SK-N-SH (cell line): ENCODE data around the gene OR5AK2. TPM values are rescaled to one million over a fixed set of nuclear protein-coding genes. Genes with fewer than 3 reads are reported as not detected.
"Not testable (repeated sequence)": the region's sequence is repeated elsewhere in the genome, so short reads cannot be mapped to it uniquely, and the experiment has no call there.

Experiments used
- CTCF ChIA-PET: fragments of 300-600, 350-600 bp; formaldehyde crosslinking; extraction: SDS; loops from one replicate; lab custom pipeline; 2021; lab: Yijun Ruan, JAX
- POLR2A ChIA-PET: fragments of 350-600 bp; sonication (Branson Sonifier 250); formaldehyde crosslinking; extraction: SDS; loops from one replicate; lab custom pipeline; 2020; ENCODE audit warnings: antibody characterized with exemption, inconsistent platforms; lab: Yijun Ruan, JAX
- DNase-seq: peaks from one replicate; pipeline ENCODE4 v3.0.0; 2012
- H2AFZ ChIP-seq: fragments of 200-600 bp; sonication (generic); 2 replicates; pipeline ENCODE4 v1.8.1; 2016; ENCODE audit warnings: antibody characterized with exemption, mild to moderate bottlenecking, low read depth
- H3F3A ChIP-seq: fragments of 200-600 bp; sonication (generic); replicated peaks from 2 replicates; pipeline ENCODE3; 2016; ENCODE audit warnings: antibody characterized with exemption, mild to moderate bottlenecking; ENCODE audit not compliant: insufficient read depth
- H3K27ac ChIP-seq, 2 experiments: fragments of 200-500 bp in 1 of 2; fragments of 200-600 bp in 1 of 2; sonication (Bioruptor generic) in 1 of 2; sonication (generic), shearing (Covaris generic) in 1 of 2; 2 replicates each; pipeline versions ENCODE4 v1.5.1 to v1.6.1; 2014 to 2016; ENCODE audit warnings: low read depth in 2 of 2, inconsistent platforms in 1 of 2, low read length in 1 of 2, mild to moderate bottlenecking in 1 of 2, mixed read lengths in 1 of 2
- H3K27me3 ChIP-seq: fragments of 200-600 bp; sonication (generic), shearing (Covaris generic); 2 replicates; pipeline ENCODE4 v1.6.1; 2016; ENCODE audit warnings: mixed run types; ENCODE audit not compliant: insufficient read depth
- H3K36me3 ChIP-seq, 2 experiments: fragments of 200-500 bp in 1 of 2; fragments of 200-600 bp in 1 of 2; sonication (Bioruptor generic) in 1 of 2; sonication (generic) in 1 of 2; replicated peaks in 1 of 2; 2 replicates each; pipeline versions ENCODE3 to v1.5.1; 2014 to 2016; ENCODE audit warnings: low read length in 1 of 2, mild to moderate bottlenecking in 1 of 2; ENCODE audit not compliant: insufficient read depth in 2 of 2, control insufficient read depth in 1 of 2
- H3K4me1 ChIP-seq, 2 experiments: fragments of 200-500 bp in 1 of 2; fragments of 200-600 bp in 1 of 2; sonication (Bioruptor generic) in 1 of 2; sonication (generic), shearing (Covaris generic) in 1 of 2; 2 replicates each; pipeline versions ENCODE4 v1.5.1 to v1.6.1; 2014 to 2016; ENCODE audit warnings: low read depth in 1 of 2, low read length in 1 of 2, mixed run types in 1 of 2; ENCODE audit not compliant: insufficient read depth in 2 of 2, control insufficient read depth in 1 of 2
- H3K4me2 ChIP-seq: fragments of 200-600 bp; sonication (generic), shearing (Covaris generic); 2 replicates; pipeline ENCODE4 v1.6.1; 2017; ENCODE audit warnings: mixed run types
- H3K4me3 ChIP-seq, 2 experiments: fragments of 200-500 bp in 1 of 2; fragments of 200-600 bp in 1 of 2; sonication (Bioruptor generic) in 1 of 2; sonication (generic), shearing (Covaris generic) in 1 of 2; 2 replicates each; pipeline versions ENCODE4 v1.5.1 to v1.8.1; 2014 to 2016; ENCODE audit warnings: low read depth in 2 of 2, inconsistent platforms in 1 of 2, low read length in 1 of 2, mild to moderate bottlenecking in 1 of 2, mixed read lengths in 1 of 2, moderate library complexity in 1 of 2
- H3K79me2 ChIP-seq: fragments of 200-600 bp; sonication (generic); 2 replicates; pipeline ENCODE4 v1.8.1; 2017; ENCODE audit warnings: mild to moderate bottlenecking; ENCODE audit not compliant: insufficient read depth
- H3K9ac ChIP-seq: fragments of 200-600 bp; sonication (generic); 2 replicates; pipeline ENCODE4 v1.6.1; 2017; ENCODE audit warnings: mixed run types
- H3K9me2 ChIP-seq: fragments of 200-600 bp; sonication (generic); 2 replicates; pipeline ENCODE4 v1.6.1; 2017; ENCODE audit warnings: mixed run types
- H3K9me3 ChIP-seq: fragments of 200-600 bp; sonication (generic); 2 replicates; pipeline ENCODE4 v1.6.1; 2017; ENCODE audit warnings: mixed run types, mild to moderate bottlenecking, moderate library complexity
- H4K20me1 ChIP-seq: fragments of 200-600 bp; sonication (generic); 2 replicates; pipeline ENCODE4 v1.6.1; 2017; ENCODE audit warnings: mild to moderate bottlenecking, mixed run types; ENCODE audit not compliant: insufficient read depth
- EP300 ChIP-seq, 2 experiments: IDR thresholded peaks; 2 replicates each; pipeline versions ENCODE4 v1.4.0 to v1.6.1; 2012; ENCODE audit warnings: borderline replicate concordance in 1 of 2, low read depth in 1 of 2, low read length in 1 of 2
- FOSL2 ChIP-seq: IDR thresholded peaks from 2 replicates; pipeline ENCODE4 v1.4.0; 2012; ENCODE audit warnings: low read depth, mild to moderate bottlenecking, moderate library complexity, borderline replicate concordance
- GABPA ChIP-seq: IDR thresholded peaks from 2 replicates; pipeline ENCODE4 v1.4.0; 2012; ENCODE audit warnings: low read depth, mild to moderate bottlenecking
- JUND ChIP-seq: IDR thresholded peaks from 2 replicates; pipeline ENCODE4 v1.4.0; 2012
- RAD21 ChIP-seq: IDR thresholded peaks from 2 replicates; pipeline ENCODE4 v1.6.1; 2012; ENCODE audit warnings: mild to moderate bottlenecking, low read length
- RFX5 ChIP-seq: IDR thresholded peaks from 2 replicates; pipeline ENCODE4 v1.6.1; 2012; ENCODE audit warnings: mild to moderate bottlenecking, improper control_type of control experiment, low read length
- SMC3 ChIP-seq: IDR thresholded peaks from 2 replicates; pipeline ENCODE4 v1.6.1; 2012; ENCODE audit warnings: low read depth, low read length, improper control_type of control experiment
- WGBS: methylation state at CpG from one replicate; pipeline ENCODE4 v1.1.6; 2017; ENCODE audit warnings: low lambda C conversion rate; 5-methylcytosine and 5-hydroxymethylcytosine counted together
- polyA plus RNA-seq, 3 experiments: library from polyadenylated mRNA; depleted of rRNA; stranded (reverse); fragments of >200 nt; gene quantifications; 2 replicates each; pipeline ENCODE4 v1.2.3, GENCODE V29; 2012
- TF ChIP-seq, protein P1 (sequence below): IDR thresholded peaks from 2 replicates; pipeline ENCODE4 v1.4.0; 2012; ENCODE audit warnings: low read depth, borderline replicate concordance
- TF ChIP-seq, protein P2 (sequence below): fragments of 200-600 bp; sonication (generic); IDR thresholded peaks from 2 replicates; pipeline ENCODE4 v1.6.1; 2017; ENCODE audit warnings: antibody characterized with exemption, mild to moderate bottlenecking, moderate library complexity
- TF ChIP-seq, protein P3 (sequence below): IDR thresholded peaks from 2 replicates; pipeline ENCODE4 v1.6.1; 2012; ENCODE audit warnings: mild to moderate bottlenecking, low read depth, low read length, moderate library complexity

OR5AK2 gene
- polyA plus RNA-seq, 1 of the 3 experiments (the other 2 are of a cell fraction) = not detected

DNA sequence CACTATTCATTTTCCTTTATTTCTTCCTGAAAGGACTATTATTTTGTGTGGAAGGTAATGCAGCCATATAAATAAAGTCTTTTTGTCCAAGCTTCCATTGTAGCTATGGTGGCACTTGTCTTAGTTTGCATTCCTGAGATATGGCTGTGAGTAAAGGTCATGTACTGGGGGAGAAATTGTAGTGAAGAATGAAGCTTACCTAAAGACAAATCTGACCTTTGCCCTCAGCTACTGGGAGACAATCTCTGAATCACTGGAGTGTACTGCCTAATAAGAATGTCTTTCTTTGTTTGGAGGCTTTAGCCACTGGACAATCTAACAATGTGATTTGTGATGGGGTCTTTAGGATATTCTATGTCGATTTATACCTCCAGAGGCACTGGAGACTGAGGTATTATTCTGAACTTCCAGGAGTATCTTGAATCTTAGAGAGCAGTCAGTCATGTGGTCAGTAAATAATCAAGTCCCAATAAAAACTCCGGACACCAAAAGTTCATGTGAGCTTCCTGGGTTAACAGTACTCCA is 39.7 kb upstream of the OR5AK2 start:
- TF ChIP-seq JUND = no peak
- no peak for TF ChIP-seq RAD21
- TF ChIP-seq FOSL2 = no peak
- no peak for TF ChIP-seq SMC3
- TF ChIP-seq, protein P1, sequence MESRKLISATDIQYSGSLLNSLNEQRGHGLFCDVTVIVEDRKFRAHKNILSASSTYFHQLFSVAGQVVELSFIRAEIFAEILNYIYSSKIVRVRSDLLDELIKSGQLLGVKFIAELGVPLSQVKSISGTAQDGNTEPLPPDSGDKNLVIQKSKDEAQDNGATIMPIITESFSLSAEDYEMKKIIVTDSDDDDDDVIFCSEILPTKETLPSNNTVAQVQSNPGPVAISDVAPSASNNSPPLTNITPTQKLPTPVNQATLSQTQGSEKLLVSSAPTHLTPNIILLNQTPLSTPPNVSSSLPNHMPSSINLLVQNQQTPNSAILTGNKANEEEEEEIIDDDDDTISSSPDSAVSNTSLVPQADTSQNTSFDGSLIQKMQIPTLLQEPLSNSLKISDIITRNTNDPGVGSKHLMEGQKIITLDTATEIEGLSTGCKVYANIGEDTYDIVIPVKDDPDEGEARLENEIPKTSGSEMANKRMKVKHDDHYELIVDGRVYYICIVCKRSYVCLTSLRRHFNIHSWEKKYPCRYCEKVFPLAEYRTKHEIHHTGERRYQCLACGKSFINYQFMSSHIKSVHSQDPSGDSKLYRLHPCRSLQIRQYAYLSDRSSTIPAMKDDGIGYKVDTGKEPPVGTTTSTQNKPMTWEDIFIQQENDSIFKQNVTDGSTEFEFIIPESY = no peak
- TF ChIP-seq GABPA = no peak
- no peak for TF ChIP-seq RFX5
- no peak for TF ChIP-seq EP300 (IDR thresholded peaks at IDR 0.05; ENCODE audit: borderline replicate concordance in 1 of 2, low read depth in 1 of 2, low read length in 1 of 2)
- 51% methylated on average over 2 of the region's 2 CpGs for WGBS

DNA sequence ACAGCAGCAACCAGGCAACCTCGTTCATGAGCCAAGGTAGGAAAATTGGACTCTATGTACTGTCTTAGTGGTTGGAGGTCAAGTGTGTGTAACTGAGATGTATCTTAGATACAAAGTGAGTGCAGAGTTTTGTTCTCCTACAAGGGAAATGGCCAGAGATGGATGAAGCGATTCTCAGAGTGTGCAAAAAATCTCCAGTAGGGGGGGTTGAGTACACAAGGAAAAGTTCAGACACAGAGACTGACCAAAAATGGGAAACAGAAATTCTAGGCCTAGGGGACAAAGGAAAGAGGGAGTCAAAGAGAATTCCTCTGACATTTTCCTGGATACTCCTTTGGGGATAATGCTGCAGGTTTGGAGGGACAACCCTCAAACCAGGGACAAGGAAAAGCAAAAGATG is 38.2 kb upstream of the OR5AK2 start:
- Histone ChIP-seq H3K4me2 (no peak overlapping the region), H3K27me3 (no peaks in the 10 kb centered on the region), H3K36me3 (no peaks in the 10 kb centered on the region), H4K20me1 (no peaks in the 10 kb centered on the region), H3K9ac (no peak overlapping the region), H3K4me1 (no peaks in the 10 kb centered on the region), H3K4me3 (no peak overlapping the region), H3K9me2 (no peaks in the 10 kb centered on the region), H2AFZ (no peak overlapping the region), H3K27ac (no peak overlapping the region), H3F3A (no peaks in the 10 kb centered on the region), H3K79me2 (no peaks in the 10 kb centered on the region), H3K9me3 (no peaks in the 10 kb centered on the region)
- TF ChIP-seq, protein P2, sequence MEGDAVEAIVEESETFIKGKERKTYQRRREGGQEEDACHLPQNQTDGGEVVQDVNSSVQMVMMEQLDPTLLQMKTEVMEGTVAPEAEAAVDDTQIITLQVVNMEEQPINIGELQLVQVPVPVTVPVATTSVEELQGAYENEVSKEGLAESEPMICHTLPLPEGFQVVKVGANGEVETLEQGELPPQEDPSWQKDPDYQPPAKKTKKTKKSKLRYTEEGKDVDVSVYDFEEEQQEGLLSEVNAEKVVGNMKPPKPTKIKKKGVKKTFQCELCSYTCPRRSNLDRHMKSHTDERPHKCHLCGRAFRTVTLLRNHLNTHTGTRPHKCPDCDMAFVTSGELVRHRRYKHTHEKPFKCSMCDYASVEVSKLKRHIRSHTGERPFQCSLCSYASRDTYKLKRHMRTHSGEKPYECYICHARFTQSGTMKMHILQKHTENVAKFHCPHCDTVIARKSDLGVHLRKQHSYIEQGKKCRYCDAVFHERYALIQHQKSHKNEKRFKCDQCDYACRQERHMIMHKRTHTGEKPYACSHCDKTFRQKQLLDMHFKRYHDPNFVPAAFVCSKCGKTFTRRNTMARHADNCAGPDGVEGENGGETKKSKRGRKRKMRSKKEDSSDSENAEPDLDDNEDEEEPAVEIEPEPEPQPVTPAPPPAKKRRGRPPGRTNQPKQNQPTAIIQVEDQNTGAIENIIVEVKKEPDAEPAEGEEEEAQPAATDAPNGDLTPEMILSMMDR = peak; percentile 44
- peak; percentile 51 for TF ChIP-seq RAD21
- TF ChIP-seq, protein P3, sequence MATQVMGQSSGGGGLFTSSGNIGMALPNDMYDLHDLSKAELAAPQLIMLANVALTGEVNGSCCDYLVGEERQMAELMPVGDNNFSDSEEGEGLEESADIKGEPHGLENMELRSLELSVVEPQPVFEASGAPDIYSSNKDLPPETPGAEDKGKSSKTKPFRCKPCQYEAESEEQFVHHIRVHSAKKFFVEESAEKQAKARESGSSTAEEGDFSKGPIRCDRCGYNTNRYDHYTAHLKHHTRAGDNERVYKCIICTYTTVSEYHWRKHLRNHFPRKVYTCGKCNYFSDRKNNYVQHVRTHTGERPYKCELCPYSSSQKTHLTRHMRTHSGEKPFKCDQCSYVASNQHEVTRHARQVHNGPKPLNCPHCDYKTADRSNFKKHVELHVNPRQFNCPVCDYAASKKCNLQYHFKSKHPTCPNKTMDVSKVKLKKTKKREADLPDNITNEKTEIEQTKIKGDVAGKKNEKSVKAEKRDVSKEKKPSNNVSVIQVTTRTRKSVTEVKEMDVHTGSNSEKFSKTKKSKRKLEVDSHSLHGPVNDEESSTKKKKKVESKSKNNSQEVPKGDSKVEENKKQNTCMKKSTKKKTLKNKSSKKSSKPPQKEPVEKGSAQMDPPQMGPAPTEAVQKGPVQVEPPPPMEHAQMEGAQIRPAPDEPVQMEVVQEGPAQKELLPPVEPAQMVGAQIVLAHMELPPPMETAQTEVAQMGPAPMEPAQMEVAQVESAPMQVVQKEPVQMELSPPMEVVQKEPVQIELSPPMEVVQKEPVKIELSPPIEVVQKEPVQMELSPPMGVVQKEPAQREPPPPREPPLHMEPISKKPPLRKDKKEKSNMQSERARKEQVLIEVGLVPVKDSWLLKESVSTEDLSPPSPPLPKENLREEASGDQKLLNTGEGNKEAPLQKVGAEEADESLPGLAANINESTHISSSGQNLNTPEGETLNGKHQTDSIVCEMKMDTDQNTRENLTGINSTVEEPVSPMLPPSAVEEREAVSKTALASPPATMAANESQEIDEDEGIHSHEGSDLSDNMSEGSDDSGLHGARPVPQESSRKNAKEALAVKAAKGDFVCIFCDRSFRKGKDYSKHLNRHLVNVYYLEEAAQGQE = no peak
- POLR2A ChIA-PET = no interaction called here
- 48% methylated on average over 2 of the region's 2 CpGs for WGBS
- CTCF ChIA-PET = interaction anchor here (1.4 to 1.8 kb wide), 2 partner anchors 110 to 298 kb away, joined by 4 to 6 read pairs; no protein-coding TSS in a partner anchor
- no peak for DNase-seq

More for the DNA sequence above, 39.7 kb upstream of the OR5AK2 start:
- ChIA-PET POLR2A (no interaction called here), CTCF (interaction anchor here (1.4 kb wide), 1 partner anchor 301 kb away, joined by 8 read pairs; no protein-coding TSS in a partner anchor)
- Histone ChIP-seq H3K36me3 (no peaks in the 10 kb centered on the region), H3K9me3 (no peaks in the 10 kb centered on the region), H3K4me3 (no peak overlapping the region), H3K79me2 (no peaks in the 10 kb centered on the region), H2AFZ (no peak overlapping the region), H3K27me3 (no peaks in the 10 kb centered on the region), H4K20me1 (no peaks in the 10 kb centered on the region), H3K9ac (no peak overlapping the region), H3F3A (no peaks in the 10 kb centered on the region), H3K4me1 (no peaks in the 10 kb centered on the region), H3K9me2 (no peaks in the 10 kb centered on the region), H3K4me2 (no peak overlapping the region), H3K27ac (no peak overlapping the region)
- DNase-seq = no peak

DNA sequence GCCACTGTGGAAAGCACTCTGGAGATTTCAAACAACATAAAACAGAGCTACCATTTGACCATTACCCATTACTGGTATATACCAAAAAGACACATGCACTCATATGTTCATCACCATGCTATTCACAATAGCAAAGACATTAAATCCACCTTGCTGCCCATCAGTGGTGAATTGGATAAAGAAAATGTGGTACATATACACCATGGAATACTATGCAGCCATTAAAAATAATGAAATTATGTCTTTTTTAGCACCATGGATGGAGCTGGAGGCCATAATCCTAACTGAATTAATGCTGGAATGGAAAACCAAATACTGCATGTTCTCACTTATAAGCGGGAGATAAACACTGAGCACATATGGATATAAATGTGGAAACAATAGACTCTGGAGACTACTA is 34.8 kb upstream of the OR5AK2 start:
- H3K4me3 ChIP-seq, H3K36me3 ChIP-seq, H3K9me2 ChIP-seq, H4K20me1 ChIP-seq, H3K9ac ChIP-seq, H3K4me1 ChIP-seq, DNase-seq, H3K9me3 ChIP-seq, H3K27ac ChIP-seq, H3K4me2 ChIP-seq, H3K79me2 ChIP-seq, POLR2A ChIA-PET, H3K27me3 ChIP-seq, H3F3A ChIP-seq, H2AFZ ChIP-seq, CTCF ChIA-PET: not testable (repeated sequence)
- 86% methylated on average over 1 of the region's 1 CpG for WGBS
